ENCODE results near the gene TMOD1. TPM values are rescaled to one million over a fixed set of nuclear protein-coding genes. Genes with fewer than 3 reads are reported as not detected.

The TMOD1 gene
- total RNA-seq, 2 experiments from 2014 or later, result not detected

DNA sequence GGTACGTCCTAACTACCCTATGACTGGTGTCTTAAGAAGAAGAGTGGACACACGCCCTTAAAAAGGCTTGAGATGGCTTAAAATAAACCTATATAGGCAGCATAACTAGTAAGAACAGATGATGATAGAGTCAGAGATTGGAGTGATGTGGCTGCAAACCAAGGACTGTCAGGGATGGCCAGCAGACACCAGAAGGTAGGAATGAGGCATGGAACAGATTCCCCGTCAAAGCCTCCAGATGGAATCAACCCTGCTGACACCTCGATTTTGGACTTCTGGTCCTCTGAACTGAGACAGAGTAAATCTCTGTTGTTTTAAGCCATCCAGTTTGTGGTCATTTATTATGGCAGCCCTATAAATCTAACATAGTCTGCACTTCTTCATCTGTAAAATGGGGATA is 7.4 kb downstream of the TMOD1 start:
- intact Hi-C loops (cut with micrococcal nuclease; ENCODE audit: unreplicated experiment), result no loop called here
- no peak overlapping the region for H2AFZ ChIP-seq (ENCODE audit: low read length)
- H3K9me2 ChIP-seq (ENCODE audit: insufficient read depth, low read length), result no peaks in the 10 kb centered on the region; the same call in 1 of the 2 replicates
- H3K4me2 ChIP-seq (ENCODE audit: low read length), result no peak overlapping the region
- no peaks in the 10 kb centered on the region for H4K20me1 ChIP-seq (ENCODE audit: insufficient read depth, low read length)
- H3K9me3 ChIP-seq (ENCODE audit: low read length), result no peaks in the 10 kb centered on the region
- ChIA-PET CTCF (ENCODE audit: unreplicated experiment) (no interaction called here), POLR2A (interaction anchor here (0.5 to 1.2 kb wide), 2 partner anchors 14 to 31 kb away, joined by 3 read pairs; no protein-coding TSS in a partner anchor)
- no TSS peak for BruUV-seq (replicated peaks)
- H3K79me2 ChIP-seq (ENCODE audit: insufficient read depth, low read depth, low read length), result no peaks in the 10 kb centered on the region
- DNase-seq (ENCODE audit: low spot score), result no peak
- H3K36me3 ChIP-seq (ENCODE audit: insufficient read depth, low read length), result no peaks in the 10 kb centered on the region
- H3K27ac ChIP-seq (ENCODE audit: low read depth, low read length, poor library complexity, severe bottlenecking), result no peak overlapping the region
- TF ChIP-seq, protein P1, sequence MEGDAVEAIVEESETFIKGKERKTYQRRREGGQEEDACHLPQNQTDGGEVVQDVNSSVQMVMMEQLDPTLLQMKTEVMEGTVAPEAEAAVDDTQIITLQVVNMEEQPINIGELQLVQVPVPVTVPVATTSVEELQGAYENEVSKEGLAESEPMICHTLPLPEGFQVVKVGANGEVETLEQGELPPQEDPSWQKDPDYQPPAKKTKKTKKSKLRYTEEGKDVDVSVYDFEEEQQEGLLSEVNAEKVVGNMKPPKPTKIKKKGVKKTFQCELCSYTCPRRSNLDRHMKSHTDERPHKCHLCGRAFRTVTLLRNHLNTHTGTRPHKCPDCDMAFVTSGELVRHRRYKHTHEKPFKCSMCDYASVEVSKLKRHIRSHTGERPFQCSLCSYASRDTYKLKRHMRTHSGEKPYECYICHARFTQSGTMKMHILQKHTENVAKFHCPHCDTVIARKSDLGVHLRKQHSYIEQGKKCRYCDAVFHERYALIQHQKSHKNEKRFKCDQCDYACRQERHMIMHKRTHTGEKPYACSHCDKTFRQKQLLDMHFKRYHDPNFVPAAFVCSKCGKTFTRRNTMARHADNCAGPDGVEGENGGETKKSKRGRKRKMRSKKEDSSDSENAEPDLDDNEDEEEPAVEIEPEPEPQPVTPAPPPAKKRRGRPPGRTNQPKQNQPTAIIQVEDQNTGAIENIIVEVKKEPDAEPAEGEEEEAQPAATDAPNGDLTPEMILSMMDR (conservative IDR thresholded peaks at IDR 0.05; ENCODE audit: low read length), result no peak
- TF ChIP-seq EZH2phosphoT487 (IDR thresholded peaks at IDR 0.05; ENCODE audit: borderline replicate concordance, low read depth, low read length), result no peak
- H3K4me1 ChIP-seq (ENCODE audit: insufficient read depth, low read length, poor library complexity, severe bottlenecking), result no peaks in the 10 kb centered on the region
- H3K4me3 ChIP-seq (ENCODE audit: low read depth, low read length, poor library complexity, severe bottlenecking), result no peak overlapping the region

DNA sequence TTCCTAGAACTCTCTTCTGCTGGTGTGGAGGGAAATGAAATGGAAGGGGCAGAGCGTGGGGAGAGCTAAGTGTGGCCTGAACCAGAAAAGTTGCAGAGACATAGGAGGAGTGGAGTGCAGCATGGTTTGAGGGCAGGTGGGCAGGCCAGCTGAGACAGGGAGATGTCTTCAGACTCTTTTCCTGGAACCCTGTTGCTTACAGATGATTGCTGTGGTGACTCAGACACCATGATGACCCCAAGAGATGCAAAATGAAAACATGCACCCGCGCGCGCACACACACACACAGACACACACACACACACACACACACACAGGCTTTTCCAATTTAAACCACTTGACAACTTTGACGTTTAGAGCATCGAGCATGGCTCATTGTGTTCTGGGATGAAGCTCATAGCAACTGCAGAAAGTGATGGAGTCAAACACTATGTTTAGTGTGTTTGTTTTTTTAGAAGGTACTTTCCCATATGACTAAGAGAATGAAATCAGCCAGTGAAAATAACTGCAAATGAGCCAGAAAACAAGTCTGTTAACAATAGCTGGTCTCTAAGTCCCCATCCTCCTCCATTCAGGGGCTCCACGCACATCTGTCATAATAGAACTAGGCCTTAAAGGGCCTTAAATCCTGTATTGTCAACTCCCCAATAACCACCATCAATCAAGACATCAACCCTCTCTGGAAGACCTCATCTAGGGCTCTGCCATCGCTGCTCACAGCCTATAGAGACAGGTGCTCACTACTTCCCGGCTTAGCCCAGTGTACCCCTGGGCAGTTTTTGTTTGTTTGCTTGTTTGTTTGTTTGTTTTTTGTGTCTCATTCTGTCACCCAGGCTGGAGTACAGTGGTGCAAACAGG is 9.6 kb downstream of the TMOD1 start:
- Histone ChIP-seq H3K9me3 (ENCODE audit: low read length) (no peaks in the 10 kb centered on the region), H2AFZ (ENCODE audit: low read length) (no peak overlapping the region), H3K9me2 (ENCODE audit: insufficient read depth, low read length) (no peaks in the 10 kb centered on the region), H3K79me2 (ENCODE audit: insufficient read depth, low read depth, low read length) (no peaks in the 10 kb centered on the region), H3K4me1 (ENCODE audit: insufficient read depth, low read length, poor library complexity, severe bottlenecking) (no peaks in the 10 kb centered on the region), H4K20me1 (ENCODE audit: insufficient read depth, low read length) (no peaks in the 10 kb centered on the region), H3K4me3 (ENCODE audit: low read depth, low read length, poor library complexity, severe bottlenecking) (no peak overlapping the region), H3K36me3 (ENCODE audit: insufficient read depth, low read length) (no peaks in the 10 kb centered on the region), H3K27ac (ENCODE audit: low read depth, low read length, poor library complexity, severe bottlenecking) (no peak overlapping the region), H3K4me2 (ENCODE audit: low read length) (no peak overlapping the region)
- no peak for TF ChIP-seq EZH2phosphoT487 (IDR thresholded peaks at IDR 0.05; ENCODE audit: borderline replicate concordance, low read depth, low read length)
- TF ChIP-seq, protein P1 (conservative IDR thresholded peaks at IDR 0.05; ENCODE audit: low read length), result no peak
- no TSS peak for BruUV-seq (replicated peaks)
- ChIA-PET CTCF (ENCODE audit: unreplicated experiment) (no interaction called here), POLR2A (no interaction called here)
- no peak for DNase-seq (ENCODE audit: low spot score)
- intact Hi-C loops (cut with micrococcal nuclease; ENCODE audit: unreplicated experiment), result no loop called here

All from OCI-LY7 (cell line).